Spleen (tissue), 11 donors: ENCODE measurements around the gene CFAP99. TPM values are rescaled to one million over a fixed set of nuclear protein-coding genes. Genes with fewer than 3 reads are reported as not detected.
A peak's percentile ranks its signal among the peaks of the same experiment; 100 is the strongest.

Experiments used
- DNase-seq: peaks from one replicate; pipeline ENCODE4 v3.0.0-alpha.2; 2020
- H3K27ac ChIP-seq, 8 donors: fragments of 200-600 bp; sonication (generic) in 7 of 8; 1 replicate in 4 of 8; 2 replicates in 4 of 8; pipeline versions ENCODE4 v1.5.0 to v1.8.0; 2016 to 2021; ENCODE audit warnings: inconsistent platforms in 4 of 8, mild to moderate bottlenecking in 4 of 8, moderate library complexity in 1 of 8
- H3K27me3 ChIP-seq, 7 donors: fragments of 200-600 bp; sonication (generic) in 6 of 7; replicated peaks in 1 of 7; 1 replicate in 4 of 7; 2 replicates in 3 of 7; pipeline versions ENCODE4 v1.5.0 to v1.8.0; 2016 to 2021; ENCODE audit warnings: inconsistent platforms in 3 of 7, mild to moderate bottlenecking in 1 of 7
- H3K36me3 ChIP-seq, 6 donors: fragments of 200-600 bp; sonication (generic) in 5 of 6; 1 replicate in 4 of 6; 2 replicates in 2 of 6; pipeline versions ENCODE4 v1.5.0 to v1.8.0; 2016 to 2021; ENCODE audit warnings: inconsistent platforms in 2 of 6
- H3K4me1 ChIP-seq, 6 donors: fragments of 200-600 bp; sonication (generic) in 5 of 6; 1 replicate in 3 of 6; 2 replicates in 3 of 6; pipeline versions ENCODE4 v1.5.0 to v1.8.0; 2016 to 2021; ENCODE audit warnings: inconsistent platforms in 3 of 6
- H3K4me3 ChIP-seq, 8 donors: fragments of 200-600 bp; sonication (generic) in 7 of 8; 1 replicate in 4 of 8; 2 replicates in 4 of 8; pipeline versions ENCODE4 v1.5.0 to v1.8.0; 2016 to 2021; ENCODE audit warnings: inconsistent platforms in 4 of 8, mild to moderate bottlenecking in 4 of 8, moderate library complexity in 2 of 8
- H3K9me3 ChIP-seq, 8 donors: fragments of 200-600 bp; sonication (generic) in 7 of 8; 1 replicate in 4 of 8; 2 replicates in 4 of 8; pipeline versions ENCODE4 v1.5.0 to v1.8.0; 2016 to 2021; ENCODE audit warnings: inconsistent platforms in 4 of 8
- CTCF ChIP-seq, 11 experiments: fragments of 200-600 bp in 7 of 11; fragments of 450-650 bp in 4 of 11; sonication (generic) in 4 of 11; IDR thresholded peaks in 8 of 11; conservative IDR thresholded peaks in 3 of 11; 1 replicate in 7 of 11; 2 replicates in 4 of 11; pipeline versions ENCODE4 v1.4.0 to v1.8.0; 2016 to 2021; ENCODE audit warnings: antibody characterized with exemption in 11 of 11, inconsistent platforms in 4 of 11, mild to moderate bottlenecking in 1 of 11
- POLR2A ChIP-seq, 3 donors: fragments of 450-650 bp; IDR thresholded peaks; one replicate each; pipeline ENCODE4 v1.5.1; 2017; ENCODE audit warnings: antibody characterized with exemption in 3 of 3, mild to moderate bottlenecking in 1 of 3
- POLR2AphosphoS5 ChIP-seq, 3 donors: sonication (generic); formaldehyde crosslinking; IDR thresholded peaks; one replicate each; pipeline ENCODE4 v1.5.1; 2017; ENCODE audit warnings: antibody characterized with exemption in 3 of 3
- WGBS, 5 donors: extraction: QIAGEN DNeasy Blood & Tissue Kit in 3 of 5; methylation state at CpG; one replicate each; pipeline versions ENCODE4 v1.1.5 to v1.1.7; 2013 to 2018; 5-methylcytosine and 5-hydroxymethylcytosine counted together
- intact Hi-C: fragments of 100-400 bp; cut with DNase I; formaldehyde crosslinking; loops from one replicate; pipeline ENCODE4 v1.15.0; 2023; ENCODE audit warnings: low total_unique reads
- polyA plus RNA-seq, 3 donors: library from polyadenylated mRNA; stranded (reverse); fragments of 200-250 nt; gene quantifications; one replicate each; pipeline ENCODE4 v1.2.1, GENCODE V29; 2013
- total RNA-seq, 7 donors: library from RNA; depleted of rRNA in 3 of 7; stranded (reverse); fragments of >200 nt in 3 of 7; fragmentation: NEBNext Ultra II Directional in 4 of 7; extraction: Animal tissue kit (Norgen Biotek cat#: 25700) in 4 of 7; gene quantifications; one replicate each; pipeline versions ENCODE4 v1.1.0 to v1.2.1, GENCODE V29; 2016 to 2021
- donor health status: healthy with polysubstance abuse.
- donor health status: DM: no; HTN: no; CAD: no; lungs with moderate emphysema.
- donor health status: DM: no; HTN: no; CAD: no.
- donor health status: Bipolar disorder and iron deficiency.
- donor health status: healthy.
- donor health status: DM: no; HTN: no; CAD: no.
- donor health status: DM: yes; HTN: yes; CAD: no.

The CFAP99 gene
- total and polyA plus RNA-seq, 10 donors, result 0.13 to 0.22 TPM; not detected in 8

DNA sequence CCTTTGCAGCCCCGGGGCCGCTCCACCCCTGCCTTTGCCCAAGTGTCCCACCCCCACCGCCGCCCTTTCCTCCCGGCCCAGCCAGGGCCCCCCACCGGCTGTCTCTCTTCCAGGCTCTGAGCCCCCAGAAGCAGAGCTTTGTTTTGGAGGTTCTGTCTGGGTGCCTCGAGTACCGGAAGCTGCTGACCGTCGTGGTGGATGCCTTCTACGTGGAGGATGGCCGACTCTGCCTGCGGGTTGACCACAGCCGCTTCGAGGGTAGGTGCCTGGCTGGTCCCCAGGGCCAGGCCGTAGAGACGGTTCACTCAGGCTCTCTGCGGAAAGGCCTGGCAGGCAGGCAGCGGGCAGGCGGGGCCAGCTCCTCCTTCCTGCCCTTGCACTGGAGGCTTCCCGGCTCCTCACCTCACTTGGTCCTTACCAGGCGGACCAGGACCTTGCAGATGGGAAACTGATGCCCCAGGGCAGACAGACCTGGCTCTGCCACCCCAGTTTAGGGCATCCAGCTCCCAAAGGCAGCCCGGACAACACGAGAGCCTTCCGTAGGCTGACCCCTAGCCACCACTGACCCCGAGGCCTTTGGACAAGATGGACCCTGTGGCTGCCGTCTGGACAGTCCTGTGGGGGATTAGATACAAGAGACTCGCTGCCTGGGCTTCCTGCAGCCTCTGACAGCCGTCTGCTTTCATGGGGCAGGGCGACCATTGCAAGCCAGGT lies 18.2 kb downstream of the CFAP99 start:
- H3K27ac ChIP-seq, result no peak overlapping the region
- H3K27me3 ChIP-seq, result peaks cover 0 to 4% (median 0%) of the 10 kb centered on the region in 7 donors
- WGBS, 5 donors, result 74 to 87% (median 85%) methylated on average over 17 to 30 of the region's 30 CpGs
- intact Hi-C loops, result no loop called here
- H3K4me1 ChIP-seq, result peaks cover 0 to 7% (median 2%) of the 10 kb centered on the region in 6 donors
- no peak for DNase-seq
- TF ChIP-seq POLR2A (IDR thresholded peaks at IDR 0.05) (no peak), CTCF (IDR thresholded peaks at IDR 0.05 in 8 of 11, conservative IDR thresholded peaks at IDR 0.05 in 3 of 11) (no peak), POLR2AphosphoS5 (IDR thresholded peaks at IDR 0.05) (no peak)
- H3K4me3 ChIP-seq, result no peak overlapping the region
- H3K36me3 ChIP-seq, result no peaks in the 10 kb centered on the region
- no peaks in the 10 kb centered on the region for H3K9me3 ChIP-seq

DNA sequence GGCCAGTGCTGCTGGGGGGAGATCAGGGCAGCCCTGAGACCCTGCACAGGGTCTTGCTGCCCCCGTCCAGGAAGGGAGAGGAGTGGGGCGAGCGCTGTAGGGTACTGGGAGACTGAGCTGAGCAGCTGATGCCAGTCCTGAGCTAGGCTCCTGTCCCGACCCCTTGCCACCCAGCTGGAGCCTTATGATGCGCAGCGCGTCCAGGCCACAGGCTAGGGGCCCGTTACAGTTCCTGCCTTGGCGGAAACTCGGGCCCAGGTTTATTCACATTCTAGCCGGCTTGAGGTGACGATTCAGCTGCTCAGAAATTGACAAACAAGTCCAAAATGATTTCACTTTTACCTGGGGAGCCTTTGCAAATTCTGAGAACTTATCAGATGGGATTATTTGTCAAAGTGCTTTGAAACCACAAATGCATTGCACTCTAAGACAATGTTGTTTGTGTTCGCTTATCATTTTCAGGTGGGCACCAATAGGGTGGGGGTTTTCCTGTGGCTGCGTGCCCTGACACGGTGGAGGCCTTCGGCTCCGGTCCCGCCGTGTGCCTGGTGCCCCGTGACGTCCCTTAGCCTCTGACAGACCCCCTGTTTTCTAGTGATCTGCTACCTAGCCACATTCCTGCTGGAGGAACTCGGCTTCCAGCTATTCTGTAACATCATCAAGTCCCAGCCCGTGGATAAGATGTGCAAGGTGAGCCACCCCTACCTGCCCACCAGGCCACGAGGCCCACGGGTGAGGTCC lies 18.9 kb downstream of the CFAP99 start:
- WGBS, 5 donors, result 79 to 86% (median 84%) methylated on average over 18 to 25 of the region's 25 CpGs
- Histone ChIP-seq H3K9me3 (no peaks in the 10 kb centered on the region), H3K36me3 (no peaks in the 10 kb centered on the region), H3K4me1 (peaks cover 0 to 9% (median 2%) of the 10 kb centered on the region in 6 donors), H3K27ac (no peak overlapping the region), H3K27me3 (peaks cover 0 to 5% (median 0%) of the 10 kb centered on the region in 7 donors), H3K4me3 (no peak overlapping the region)
- peak; percentile 66 for DNase-seq
- intact Hi-C loops, result no loop called here
- TF ChIP-seq POLR2A (IDR thresholded peaks at IDR 0.05) (no peak), CTCF (IDR thresholded peaks at IDR 0.05 in 8 of 11, conservative IDR thresholded peaks at IDR 0.05 in 3 of 11) (no peak), POLR2AphosphoS5 (IDR thresholded peaks at IDR 0.05) (no peak)

- Histone ChIP-seq H3K27me3 (peaks cover 0 to 5% (median 0%) of the 10 kb centered on the region in 7 donors), H3K4me1 (peaks cover 0 to 9% (median 2%) of the 10 kb centered on the region in 6 donors)
- 84 to 92% (median 89%) methylated on average over 16 of the region's 16 CpGs for WGBS, 5 donors
These were observed 20.3 kb downstream of the CFAP99 start for GRCh38 chr4:2438822-2439718.

More at GRCh38 chr4:2438822-2439718, 20.3 kb downstream of the CFAP99 start:
- H3K36me3 ChIP-seq, result no peaks in the 10 kb centered on the region
- TF ChIP-seq POLR2A (IDR thresholded peaks at IDR 0.05) (no peak), CTCF (IDR thresholded peaks at IDR 0.05 in 8 of 11, conservative IDR thresholded peaks at IDR 0.05 in 3 of 11) (no peak), POLR2AphosphoS5 (IDR thresholded peaks at IDR 0.05) (no peak)
- no peak overlapping the region for H3K27ac ChIP-seq
- no peak for DNase-seq
- no peak overlapping the region for H3K4me3 ChIP-seq
- intact Hi-C loops, result no loop called here
- H3K9me3 ChIP-seq, result no peaks in the 10 kb centered on the region
